Peyer's patch (tissue), 4 donors: ENCODE measurements around the gene HHAT. TPM values are rescaled to one million over a fixed set of nuclear protein-coding genes. Genes with fewer than 3 reads are reported as not detected.
A peak's percentile ranks its signal among the peaks of the same experiment; 100 is the strongest.

Source experiments
- DNase-seq, 3 donors: peaks; one replicate each; pipeline ENCODE4 v3.0.0-alpha.2; 2017 to 2019
- H3K27ac ChIP-seq, 4 donors: fragments of 200-600 bp; sonication (generic); one replicate each; pipeline ENCODE4 v1.5.1; 2016 to 2019
- H3K27me3 ChIP-seq, 2 donors: fragments of 200-600 bp; sonication (generic); one replicate each; pipeline ENCODE4 v1.5.1; 2019
- H3K36me3 ChIP-seq, 3 donors: fragments of 200-600 bp; sonication (generic); one replicate each; pipeline ENCODE4 v1.5.1; 2016 to 2019
- H3K4me1 ChIP-seq, 4 donors: fragments of 200-600 bp; sonication (generic); one replicate each; pipeline ENCODE4 v1.5.1; 2016 to 2019
- H3K4me3 ChIP-seq, 4 donors: fragments of 200-600 bp; sonication (generic); 1 replicate in 3 of 4; 2 replicates in 1 of 4; pipeline ENCODE4 v1.5.1; 2016 to 2019; ENCODE audit warnings: mild to moderate bottlenecking in 1 of 4
- H3K9me3 ChIP-seq, 4 donors: fragments of 200-600 bp; sonication (generic); one replicate each; pipeline ENCODE4 v1.5.1; 2016 to 2019; ENCODE audit warnings: mild to moderate bottlenecking in 1 of 4
- POLR2A ChIP-seq, 2 donors: fragments of 450-650 bp; IDR thresholded peaks; one replicate each; pipeline ENCODE4 v1.5.1; 2017; ENCODE audit warnings: antibody characterized with exemption in 2 of 2, mild to moderate bottlenecking in 2 of 2, moderate library complexity in 2 of 2
- total RNA-seq, 4 donors: library from RNA; depleted of rRNA; stranded (reverse); fragments of >200 nt; gene quantifications; one replicate each; pipeline ENCODE4 v1.1.0, GENCODE V29; 2016
- TF ChIP-seq, protein P1 (sequence below), 6 experiments: fragments of 450-650 bp in 4 of 6; fragments of 200-600 bp in 2 of 6; sonication (generic) in 1 of 6; IDR thresholded peaks; one replicate each; pipeline ENCODE4 v1.5.1; 2017 to 2019; ENCODE audit warnings: antibody characterized with exemption in 6 of 6, mild to moderate bottlenecking in 3 of 6, moderate library complexity in 1 of 6

The HHAT gene
- total RNA-seq: 10 to 100 TPM in 1 of 4 donors, 1 to 10 TPM in 3; 2.3 to 16.9 (median 7.3) TPM

DNA sequence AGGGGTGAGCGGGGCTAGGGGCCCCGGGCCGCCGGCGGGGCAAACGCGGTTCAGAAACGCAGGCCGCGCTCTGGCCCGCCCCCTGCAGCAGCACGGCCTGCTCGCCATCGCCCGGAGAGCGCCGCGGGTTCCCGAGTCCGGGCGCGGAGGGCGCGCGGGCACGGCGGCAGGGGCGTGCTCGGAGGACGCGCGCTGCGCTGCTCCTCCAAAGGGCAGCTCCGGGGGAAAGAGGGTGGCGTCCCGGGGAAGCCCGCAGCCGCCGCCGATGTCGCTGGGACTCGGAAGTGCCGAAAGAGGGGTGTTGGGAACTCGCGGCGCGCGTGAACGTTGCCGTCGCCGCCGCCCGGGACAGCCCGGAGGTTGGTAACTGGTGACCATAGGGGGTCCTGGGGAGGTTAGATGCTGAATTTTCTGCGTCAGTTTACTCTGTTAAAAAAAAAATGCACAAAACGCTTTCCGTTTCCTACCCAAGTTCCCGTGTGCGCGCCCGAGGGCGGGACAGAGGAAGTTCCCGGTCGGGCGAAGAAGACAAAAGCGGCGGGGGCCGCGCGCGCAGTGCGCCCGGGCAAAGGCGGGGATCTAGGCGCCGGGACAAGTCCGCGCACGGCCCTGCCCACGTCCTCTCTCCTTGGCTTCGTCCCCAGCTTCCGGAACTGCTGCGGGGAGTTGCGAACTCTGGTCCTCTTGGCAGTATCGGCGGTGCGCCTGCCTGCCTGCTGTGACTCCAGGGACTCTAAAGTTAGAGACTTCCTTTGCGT is at the start of gene HHAT:
Gene HHAT (plus strand): TSS at position 157 of the 758 bp plus-strand sequence. CDS start 20,074 bp downstream, outside the sequence.
- H3K4me3 ChIP-seq: peak within 1 kb of the TSS; percentile 66 to 85 (median 74)
- DNase-seq: peak; percentile 58 to 88 (median 88)

DNA sequence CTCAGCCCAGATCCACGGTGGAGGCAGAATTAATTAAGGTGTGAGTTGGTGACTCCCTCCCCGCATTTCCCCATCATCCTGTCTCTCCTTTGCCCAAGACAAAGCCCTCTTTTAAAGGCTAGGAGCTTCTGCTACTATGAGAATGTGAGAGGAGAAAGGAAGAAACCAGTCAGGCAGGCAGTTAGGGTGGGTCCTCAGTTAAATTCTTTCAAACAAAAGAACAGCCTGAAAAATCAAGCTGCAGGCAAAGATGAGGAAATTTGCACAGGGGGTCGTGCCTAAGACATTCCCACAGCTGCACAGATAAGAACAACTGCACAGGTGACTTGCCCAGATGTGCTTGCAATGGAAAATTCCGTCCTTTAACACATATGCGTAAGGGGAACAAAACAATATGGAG is 48.5 kb upstream of the HHAT start:
- Histone ChIP-seq H3K27ac (no peak overlapping the region), H3K27me3 (no peaks in the 10 kb centered on the region), H3K9me3 (peaks cover 0 to 6% (median 0%) of the 10 kb centered on the region in 4 donors), H3K36me3 (no peaks in the 10 kb centered on the region), H3K4me1 (no peaks in the 10 kb centered on the region), H3K4me3 (no peak overlapping the region)
- TF ChIP-seq, protein P1, sequence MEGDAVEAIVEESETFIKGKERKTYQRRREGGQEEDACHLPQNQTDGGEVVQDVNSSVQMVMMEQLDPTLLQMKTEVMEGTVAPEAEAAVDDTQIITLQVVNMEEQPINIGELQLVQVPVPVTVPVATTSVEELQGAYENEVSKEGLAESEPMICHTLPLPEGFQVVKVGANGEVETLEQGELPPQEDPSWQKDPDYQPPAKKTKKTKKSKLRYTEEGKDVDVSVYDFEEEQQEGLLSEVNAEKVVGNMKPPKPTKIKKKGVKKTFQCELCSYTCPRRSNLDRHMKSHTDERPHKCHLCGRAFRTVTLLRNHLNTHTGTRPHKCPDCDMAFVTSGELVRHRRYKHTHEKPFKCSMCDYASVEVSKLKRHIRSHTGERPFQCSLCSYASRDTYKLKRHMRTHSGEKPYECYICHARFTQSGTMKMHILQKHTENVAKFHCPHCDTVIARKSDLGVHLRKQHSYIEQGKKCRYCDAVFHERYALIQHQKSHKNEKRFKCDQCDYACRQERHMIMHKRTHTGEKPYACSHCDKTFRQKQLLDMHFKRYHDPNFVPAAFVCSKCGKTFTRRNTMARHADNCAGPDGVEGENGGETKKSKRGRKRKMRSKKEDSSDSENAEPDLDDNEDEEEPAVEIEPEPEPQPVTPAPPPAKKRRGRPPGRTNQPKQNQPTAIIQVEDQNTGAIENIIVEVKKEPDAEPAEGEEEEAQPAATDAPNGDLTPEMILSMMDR (IDR thresholded peaks at IDR 0.05): no peak
- no peak for TF ChIP-seq POLR2A (IDR thresholded peaks at IDR 0.05)
- DNase-seq: no peak

More for the DNA sequence above, at the start of gene HHAT:
- H3K9me3 ChIP-seq: no peaks in the 10 kb centered on the region
- H3K36me3 ChIP-seq: no peaks in the 10 kb centered on the region
- H3K4me1 ChIP-seq: peaks cover 0 to 9% (median 0%) of the 10 kb centered on the region in 4 donors
- TF ChIP-seq, protein P1 (IDR thresholded peaks at IDR 0.05): peak in 1 of 6 experiments; percentile 12
- TF ChIP-seq POLR2A (IDR thresholded peaks at IDR 0.05): peak in 1 of 2 donors; percentile 25
- H3K27me3 ChIP-seq: no peaks in the 10 kb centered on the region
- peak within 1 kb of the TSS; percentile 82 to 93 (median 90) for H3K27ac ChIP-seq

GRCh38 chr1:210288116-210288515 is 40.6 kb upstream of the HHAT start:
- no peak for DNase-seq
- no peaks in the 10 kb centered on the region for H3K9me3 ChIP-seq
- no peak for TF ChIP-seq POLR2A (IDR thresholded peaks at IDR 0.05)
- TF ChIP-seq, protein P1 (IDR thresholded peaks at IDR 0.05): no peak
- peaks cover 0 to 10% (median 4%) of the 10 kb centered on the region in 4 donors for H3K4me1 ChIP-seq
- no peak overlapping the region for H3K27ac ChIP-seq
- H3K4me3 ChIP-seq: no peak overlapping the region
- no peaks in the 10 kb centered on the region for H3K36me3 ChIP-seq
- H3K27me3 ChIP-seq: no peaks in the 10 kb centered on the region

- H3K9me3 ChIP-seq: no peaks in the 10 kb centered on the region
- TF ChIP-seq, protein P1 (IDR thresholded peaks at IDR 0.05): no peak
- no peak for TF ChIP-seq POLR2A (IDR thresholded peaks at IDR 0.05)
- DNase-seq: no peak
- H3K27me3 ChIP-seq: no peaks in the 10 kb centered on the region
- no peak overlapping the region for H3K27ac ChIP-seq
- H3K4me3 ChIP-seq: no peak overlapping the region
- no peaks in the 10 kb centered on the region for H3K36me3 ChIP-seq
- peaks cover 0 to 14% (median 4%) of the 10 kb centered on the region in 4 donors for H3K4me1 ChIP-seq
Measured at GRCh38 chr1:210289248-210289647, 39.5 kb upstream of the HHAT start.

DNA sequence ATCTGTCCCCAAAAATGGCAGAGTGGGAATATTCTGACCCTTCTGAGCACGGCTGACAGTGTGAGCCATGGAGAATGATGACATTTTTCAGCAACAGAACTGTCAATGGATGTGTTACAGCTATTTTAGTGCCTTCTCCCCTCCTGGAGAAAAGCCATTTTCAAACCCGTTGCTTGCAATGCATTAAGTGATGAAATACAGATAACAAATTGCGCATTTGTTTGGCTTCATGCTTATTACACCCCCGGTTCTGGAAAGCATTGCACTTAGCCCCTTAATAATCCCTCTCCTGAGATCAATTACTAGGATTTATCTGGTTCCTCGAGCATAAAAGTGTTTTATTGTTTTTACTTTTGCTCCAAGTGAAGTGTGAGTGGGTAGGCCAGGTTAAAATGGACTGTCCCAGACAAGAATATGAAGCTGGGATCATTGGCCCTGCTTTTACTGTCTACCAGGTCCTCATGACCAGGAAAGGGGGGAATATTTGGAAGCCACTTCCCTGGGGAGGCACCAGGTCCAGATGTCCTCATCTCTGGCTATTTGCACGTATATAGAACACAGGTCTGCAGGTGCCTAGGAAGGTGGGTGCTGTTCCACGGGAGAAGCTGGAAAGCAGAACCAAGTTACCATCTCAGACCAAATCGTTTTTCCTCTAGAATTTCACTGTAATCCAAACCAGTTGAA is 37.5 kb upstream of the HHAT start:
- DNase-seq: no peak
- peak overlapping the region in 1 of 4 donors; percentile 47 for H3K27ac ChIP-seq

More for the DNA sequence above, 37.5 kb upstream of the HHAT start:
- no peaks in the 10 kb centered on the region for H3K27me3 ChIP-seq
- TF ChIP-seq, protein P1 (IDR thresholded peaks at IDR 0.05): no peak
- no peak for TF ChIP-seq POLR2A (IDR thresholded peaks at IDR 0.05)
- H3K36me3 ChIP-seq: no peaks in the 10 kb centered on the region
- no peaks in the 10 kb centered on the region for H3K9me3 ChIP-seq
- peaks cover 0 to 23% (median 4%) of the 10 kb centered on the region in 4 donors for H3K4me1 ChIP-seq
- H3K4me3 ChIP-seq: no peak overlapping the region
